GM18870 (cell line): Measurements from ENCODE around the gene ELL2.

Experiments used
- ATAC-seq: cut with Tn5 transposase; IDR thresholded peaks from one replicate; pipeline ENCODE4 v1.9.1; 2021; ENCODE audit warnings: moderate library complexity; ENCODE audit not compliant: unreplicated experiment

ELL2 gene

GRCh38 chr5:95983509-95983908, 21.9 kb upstream of the ELL2 start:
- ATAC-seq: no peak

- no peak for ATAC-seq
Observed at GRCh38 chr5:95983080-95983479, 21.4 kb upstream of the ELL2 start.

GRCh38 chr5:95976606-95977005, 15.0 kb upstream of the ELL2 start:
- no peak for ATAC-seq

GRCh38 chr5:95975703-95976102, 14.1 kb upstream of the ELL2 start:
- ATAC-seq: no peak

- ATAC-seq: peak; percentile 96
Observed at GRCh38 chr5:95973793-95974325, 12.2 kb upstream of the ELL2 start.

GRCh38 chr5:95972196-95972595, 10.5 kb upstream of the ELL2 start:
- no peak for ATAC-seq

GRCh38 chr5:95970359-95970704, 8.7 kb upstream of the ELL2 start:
- ATAC-seq: no peak

GRCh38 chr5:95969651-95970358, 8.2 kb upstream of the ELL2 start:
- ATAC-seq: no peak

- no peak for ATAC-seq
Observed at GRCh38 chr5:95969055-95969454, 7.4 kb upstream of the ELL2 start.

GRCh38 chr5:95967236-95967635, 5.6 kb upstream of the ELL2 start:
- ATAC-seq: no peak

GRCh38 chr5:95966005-95966404, 4.4 kb upstream of the ELL2 start:
- ATAC-seq: no peak

GRCh38 chr5:95963650-95964410, 2.2 kb upstream of the ELL2 start:
- ATAC-seq: no peak

GRCh38 chr5:95962785-95963184, 1.1 kb upstream of the ELL2 start:
- no peak for ATAC-seq

GRCh38 chr5:95962475-95962773, 773 bp upstream of the ELL2 start:
- no peak for ATAC-seq

- ATAC-seq: peak; percentile 15
Observed at GRCh38 chr5:95960667-95961616, 709 bp downstream of the ELL2 start.

GRCh38 chr5:95959888-95960666, 1.6 kb downstream of the ELL2 start:
- ATAC-seq: no peak

- ATAC-seq: no peak
Observed at GRCh38 chr5:95959051-95959887, 2.4 kb downstream of the ELL2 start.

GRCh38 chr5:95958310-95959014, 3.2 kb downstream of the ELL2 start:
- no peak for ATAC-seq

GRCh38 chr5:95957561-95958203, 4.0 kb downstream of the ELL2 start:
- no peak for ATAC-seq
